ENCODE measurements around the gene PPM1A. TPM values are rescaled to one million over a fixed set of nuclear protein-coding genes. Genes with fewer than 3 reads are reported as not detected.

The PPM1A gene
- total RNA-seq, 1 experiment from 2014 or later = 41.7 TPM

DNA sequence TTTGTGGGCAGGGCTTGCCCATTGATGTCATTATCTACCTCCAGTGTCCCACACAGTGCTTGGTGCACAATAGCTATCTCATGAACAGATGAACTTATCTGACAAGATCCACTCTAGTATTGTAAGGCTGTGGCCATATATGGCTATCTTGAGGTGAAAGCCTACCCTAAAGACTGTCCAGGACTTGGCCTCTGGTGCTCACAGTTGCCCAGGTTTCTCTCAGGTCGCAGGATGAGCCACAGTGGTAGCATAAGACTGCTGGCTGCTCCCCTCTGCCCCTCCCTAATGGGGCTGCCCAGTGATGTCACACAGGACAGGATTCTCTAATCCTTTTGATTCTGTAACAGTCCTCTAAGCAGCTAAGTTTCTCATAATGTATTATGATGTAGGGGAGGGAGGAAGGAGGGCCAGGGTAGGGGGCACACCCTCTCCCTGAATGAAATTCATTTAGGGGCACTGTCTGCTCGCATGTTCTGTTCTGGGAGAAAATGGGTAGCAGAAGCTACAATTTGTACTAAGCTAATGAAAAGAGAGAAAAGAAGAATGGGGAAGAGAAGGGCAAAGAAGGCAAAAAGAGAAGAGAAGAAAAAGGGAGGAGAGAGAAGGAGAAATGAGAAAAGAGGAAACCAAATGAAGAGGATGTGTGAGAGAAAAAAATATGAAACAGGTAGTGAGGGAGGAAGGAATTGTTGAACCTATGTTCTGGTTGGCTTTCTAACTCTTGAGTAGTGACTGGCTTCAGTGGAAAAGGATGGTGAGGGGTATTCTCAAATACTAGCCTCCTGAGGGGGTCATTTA, 3.4 kb upstream of the PPM1A start:
- TF ChIP-seq, protein P1, sequence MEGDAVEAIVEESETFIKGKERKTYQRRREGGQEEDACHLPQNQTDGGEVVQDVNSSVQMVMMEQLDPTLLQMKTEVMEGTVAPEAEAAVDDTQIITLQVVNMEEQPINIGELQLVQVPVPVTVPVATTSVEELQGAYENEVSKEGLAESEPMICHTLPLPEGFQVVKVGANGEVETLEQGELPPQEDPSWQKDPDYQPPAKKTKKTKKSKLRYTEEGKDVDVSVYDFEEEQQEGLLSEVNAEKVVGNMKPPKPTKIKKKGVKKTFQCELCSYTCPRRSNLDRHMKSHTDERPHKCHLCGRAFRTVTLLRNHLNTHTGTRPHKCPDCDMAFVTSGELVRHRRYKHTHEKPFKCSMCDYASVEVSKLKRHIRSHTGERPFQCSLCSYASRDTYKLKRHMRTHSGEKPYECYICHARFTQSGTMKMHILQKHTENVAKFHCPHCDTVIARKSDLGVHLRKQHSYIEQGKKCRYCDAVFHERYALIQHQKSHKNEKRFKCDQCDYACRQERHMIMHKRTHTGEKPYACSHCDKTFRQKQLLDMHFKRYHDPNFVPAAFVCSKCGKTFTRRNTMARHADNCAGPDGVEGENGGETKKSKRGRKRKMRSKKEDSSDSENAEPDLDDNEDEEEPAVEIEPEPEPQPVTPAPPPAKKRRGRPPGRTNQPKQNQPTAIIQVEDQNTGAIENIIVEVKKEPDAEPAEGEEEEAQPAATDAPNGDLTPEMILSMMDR (conservative IDR thresholded peaks at IDR 0.05) = no peak

More for the DNA sequence above, 3.4 kb upstream of the PPM1A start:
- Histone ChIP-seq H2AFZ (ENCODE audit: low read length) (no peak overlapping the region), H3K18ac (ENCODE audit: insufficient read length, low read depth, low read length) (no peak overlapping the region), H3K79me1 (ENCODE audit: insufficient read depth, low read depth, low read length, poor library complexity, severe bottlenecking) (no peaks in the 10 kb centered on the region), H4K20me1 (ENCODE audit: control insufficient read depth, insufficient read depth, insufficient read length) (no peaks in the 10 kb centered on the region), H3K4ac (ENCODE audit: low read depth, low read length) (no peak overlapping the region), H3K23me2 (ENCODE audit: insufficient read length, low read depth, low read length, poor library complexity, severe bottlenecking) (peaks cover 10% of the 10 kb centered on the region), H2AK5ac (ENCODE audit: insufficient read length, low read length) (no peak overlapping the region), H4K91ac (ENCODE audit: insufficient read length, low read depth, low read length) (no peak overlapping the region), H3K4me1 (ENCODE audit: insufficient read depth, low read length) (peaks cover 6% of the 10 kb centered on the region; the same call in 1 of the 2 replicates), H3T11ph (ENCODE audit: low read length) (no peak overlapping the region), H3K79me2 (ENCODE audit: insufficient read depth, low read length) (peaks cover 5% of the 10 kb centered on the region; the same call in 1 of the 2 replicates), H4K8ac (replicated peaks; ENCODE audit: insufficient read length, low read depth, low read length) (no peak overlapping the region), H3K23ac (ENCODE audit: insufficient read length, low read depth, low read length) (no peak overlapping the region), H2BK12ac (ENCODE audit: insufficient read length, low read depth, low read length) (no peak overlapping the region), H3K27me3 (ENCODE audit: insufficient read depth, low read length) (no peaks in the 10 kb centered on the region), H3K9ac (ENCODE audit: extremely low read depth, insufficient read length, low read length) (no peak overlapping the region), H3K27ac (ENCODE audit: insufficient read length, low read depth, low read length) (no peak overlapping the region), H2BK15ac (ENCODE audit: low read depth, low read length) (no peak overlapping the region), H3K4me2 (ENCODE audit: insufficient read depth, insufficient read length, low read length) (no peak overlapping the region), H3K56ac (ENCODE audit: insufficient read length, low read depth, low read length) (no peak overlapping the region), H2BK5ac (ENCODE audit: insufficient read length, low read length) (no peak overlapping the region), H4K5ac (ENCODE audit: insufficient read length, low read depth, low read length) (no peak overlapping the region), H3K9me3 (ENCODE audit: control insufficient read depth, low read depth, low read length) (no peaks in the 10 kb centered on the region), H2BK120ac (ENCODE audit: low read depth, low read length, poor library complexity, severe bottlenecking) (no peak overlapping the region), H2BK20ac (ENCODE audit: low read depth, low read length, poor library complexity, severe bottlenecking) (no peak overlapping the region), H3K14ac (ENCODE audit: insufficient read depth, low read length) (no peak overlapping the region)
- no peak overlapping the region for H3K4me3 Mint-ChIP-seq
- WGBS (ENCODE audit: extremely low coverage, insufficient read length, low lambda C conversion rate) = no CpG with 5 or more reads among the region's 2 CpGs
- peaks cover 0 to 2% (median 0%) of the 10 kb centered on the region in 3 experiments; a peak in 3 of 7 replicates for H3K36me3 Mint-ChIP-seq (ENCODE audit: insufficient read depth in 1 of 3, low read depth in 3 of 3)
- H3K9me3 Mint-ChIP-seq = peaks cover 1 to 3% of the 10 kb centered on the region in 2 experiments; a peak in 3 of 5 replicates
- peak overlapping the region in 2 of 3 experiments; percentile 7 to 58; a peak in 4 of 7 replicates for H3K27ac Mint-ChIP-seq
- H3K4me1 Mint-ChIP-seq = peaks cover 40% of the 10 kb centered on the region in 2 experiments
- DNase-seq = no peak
- H3K27me3 Mint-ChIP-seq (ENCODE audit: low read depth) = no peaks in the 10 kb centered on the region

Data from H9 (cell line).